Keratinocyte (primary cell): ENCODE data around the gene LRIT3. TPM values are rescaled to one million over a fixed set of nuclear protein-coding genes. Genes with fewer than 3 reads are reported as not detected.

Experiments
- DNase-seq: peaks from one replicate; pipeline ENCODE4 v3.0.0-alpha.2; 2011; ENCODE audit warnings: low read depth, missing footprints, low spot score
- FAIRE-seq: peaks from 2 replicates; lab custom pipeline; 2011; peaks lifted over from hg19 to GRCh38; lab: Jason Lieb, UNC
- H2AFZ ChIP-seq: 2 replicates; pipeline ENCODE4 v1.6.0; 2012; ENCODE audit warnings: low read length, control low read depth, inconsistent platforms; ENCODE audit not compliant: control insufficient read depth
- H3K27ac ChIP-seq: 2 replicates; pipeline ENCODE4 v1.5.1; 2011; ENCODE audit warnings: low read length; ENCODE audit not compliant: control insufficient read depth, insufficient read depth
- H3K27me3 ChIP-seq: 3 replicates; pipeline ENCODE4 v1.6.0; 2011; ENCODE audit warnings: low read length; ENCODE audit not compliant: control insufficient read depth, insufficient read depth; ENCODE audit errors: extremely low read depth
- H3K36me3 ChIP-seq, 2 experiments: 2 replicates in 1 of 2; 3 replicates in 1 of 2; pipeline ENCODE4 v1.5.1; 2011; ENCODE audit warnings: low read length in 2 of 2, mild to moderate bottlenecking in 1 of 2; ENCODE audit not compliant: control insufficient read depth in 2 of 2, insufficient read depth in 2 of 2; ENCODE audit errors: extremely low read depth in 1 of 2
- H3K4me1 ChIP-seq: 3 replicates; pipeline ENCODE4 v1.5.1; 2011; ENCODE audit warnings: low read length; ENCODE audit not compliant: control insufficient read depth, insufficient read depth; ENCODE audit errors: extremely low read depth
- H3K4me2 ChIP-seq: 3 replicates; pipeline ENCODE4 v1.6.0; 2011; ENCODE audit warnings: low read depth, low read length; ENCODE audit not compliant: control insufficient read depth, insufficient read depth; ENCODE audit errors: extremely low read depth
- H3K4me3 ChIP-seq, 3 experiments: fragments of 200-600 bp in 1 of 3; sonication (generic) in 1 of 3; 2 replicates in 2 of 3; 3 replicates in 1 of 3; pipeline ENCODE4 v1.5.1; 2011 to 2016; ENCODE audit warnings: low read length in 3 of 3, mild to moderate bottlenecking in 3 of 3, control low read depth in 2 of 3, inconsistent platforms in 1 of 3, low read depth in 1 of 3, mixed read lengths in 1 of 3, mixed run types in 1 of 3, moderate library complexity in 1 of 3; ENCODE audit not compliant: control insufficient read depth in 2 of 3, insufficient read depth in 2 of 3; ENCODE audit errors: extremely low read depth in 1 of 3
- H3K79me2 ChIP-seq: 2 replicates; pipeline ENCODE4 v1.6.0; 2012; ENCODE audit warnings: low read length; ENCODE audit not compliant: control insufficient read depth, insufficient read depth
- H3K9ac ChIP-seq: 3 replicates; pipeline ENCODE4 v1.6.0; 2011; ENCODE audit warnings: low read length; ENCODE audit not compliant: control insufficient read depth, insufficient read depth; ENCODE audit errors: extremely low read depth
- H3K9me1 ChIP-seq: 3 replicates; pipeline ENCODE4 v1.6.0; 2011; ENCODE audit warnings: low read length; ENCODE audit not compliant: control insufficient read depth, insufficient read depth; ENCODE audit errors: extremely low read depth
- H3K9me3 ChIP-seq: 2 replicates; pipeline ENCODE4 v1.5.1; 2012; ENCODE audit warnings: low read depth, low read length; ENCODE audit not compliant: control insufficient read depth
- H4K20me1 ChIP-seq: 3 replicates; pipeline ENCODE4 v1.6.0; 2011; ENCODE audit warnings: low read length; ENCODE audit not compliant: control insufficient read depth, insufficient read depth; ENCODE audit errors: extremely low read depth
- CTCF ChIP-seq, 3 experiments: IDR thresholded peaks in 1 of 3; conservative IDR thresholded peaks in 1 of 3; optimal IDR thresholded peaks in 1 of 3; 2 replicates in 2 of 3; 3 replicates in 1 of 3; pipeline versions ENCODE3 to v1.5.1; 2011; ENCODE audit warnings: low read length in 3 of 3, mild to moderate bottlenecking in 3 of 3, moderate library complexity in 2 of 3, control low read depth in 1 of 3, inconsistent platforms in 1 of 3; ENCODE audit not compliant: insufficient read depth in 2 of 3; ENCODE audit errors: extremely low read depth in 1 of 3
- EZH2 ChIP-seq: IDR thresholded peaks from one replicate; pipeline ENCODE4 v1.6.1; 2012; ENCODE audit warnings: inconsistent platforms, mild to moderate bottlenecking, low read length, moderate library complexity
- dilution Hi-C: fragments of 300-500 bp; cut with MboI; formaldehyde crosslinking; loops from one replicate; pipeline ENCODE4 v1.7.0; 2020; ENCODE audit warnings: low sequenced_read_pairs; ENCODE audit not compliant: extremely low pct_ligation_motif_present
- polyA plus RNA-seq, 5 experiments: library from polyadenylated mRNA; depleted of rRNA in 3 of 5; stranded (reverse) in 3 of 5; stranded (forward) in 1 of 5; unstranded in 1 of 5; fragments of >200 nt; gene quantifications; 1 replicate in 1 of 5; 2 replicates in 3 of 5; 3 replicates in 1 of 5; pipeline versions ENCODE4 v1.2.1 to v1.2.3, GENCODE V29; 2011 to 2012; ENCODE audit warnings: missing spikeins in 2 of 5, low read depth in 1 of 5, low replicate concordance in 1 of 5

LRIT3 gene
- polyA plus RNA-seq, 1 donor (not counting 4 experiments of a cell fraction or from before 2014, with no cell fraction given): 0.09 TPM

GRCh38 chr4:109887071-109887470 lies 39.2 kb downstream of the LRIT3 start:
- Histone ChIP-seq H3K4me2 (no peak overlapping the region), H3K27ac (no peak overlapping the region), H3K9me3 (no peaks in the 10 kb centered on the region), H4K20me1 (no peaks in the 10 kb centered on the region), H3K4me1 (no peaks in the 10 kb centered on the region), H2AFZ (no peak overlapping the region), H3K9me1 (no peaks in the 10 kb centered on the region), H3K79me2 (no peaks in the 10 kb centered on the region), H3K36me3 (no peaks in the 10 kb centered on the region), H3K4me3 (no peak overlapping the region), H3K27me3 (no peaks in the 10 kb centered on the region), H3K9ac (no peak overlapping the region)
- FAIRE-seq (no peak), DNase-seq (no peak)
- dilution Hi-C loops: no loop called here
- no peak for TF ChIP-seq EZH2
- no peak for TF ChIP-seq CTCF (optimal IDR thresholded peaks at IDR 0.05 in 1 of 3, IDR thresholded peaks at IDR 0.05 in 1 of 3, conservative IDR thresholded peaks at IDR 0.05 in 1 of 3; ENCODE audit: extremely low read depth in 1 of 3, insufficient read depth in 2 of 3, low read length in 3 of 3)

GRCh38 chr4:109890076-109890475 lies 42.2 kb downstream of the LRIT3 start:
- TF ChIP-seq CTCF (optimal IDR thresholded peaks at IDR 0.05 in 1 of 3, IDR thresholded peaks at IDR 0.05 in 1 of 3, conservative IDR thresholded peaks at IDR 0.05 in 1 of 3; ENCODE audit: extremely low read depth in 1 of 3, insufficient read depth in 2 of 3, low read length in 3 of 3) (no peak), EZH2 (no peak)
- Histone ChIP-seq H2AFZ (no peak overlapping the region), H4K20me1 (no peaks in the 10 kb centered on the region), H3K9me3 (no peaks in the 10 kb centered on the region), H3K4me1 (no peaks in the 10 kb centered on the region), H3K4me3 (no peak overlapping the region), H3K79me2 (no peaks in the 10 kb centered on the region), H3K4me2 (no peak overlapping the region), H3K9ac (no peak overlapping the region), H3K36me3 (no peaks in the 10 kb centered on the region), H3K27ac (no peak overlapping the region), H3K27me3 (no peaks in the 10 kb centered on the region), H3K9me1 (no peaks in the 10 kb centered on the region)
- DNase-seq: no peak
- dilution Hi-C loops: no loop called here
- no peak for FAIRE-seq
